ENCODE data around the gene KPTN.
A peak's percentile ranks its signal among the peaks of the same experiment; 100 is the strongest.

The KPTN gene

GRCh38 chr19:47432091-47432490, 51.9 kb downstream of the KPTN start:
- DNase-seq = no peak

- DNase-seq = peak; percentile 44
Observed at GRCh38 chr19:47430041-47430802, 53.8 kb downstream of the KPTN start.

- no peak for DNase-seq
Observed at GRCh38 chr19:47429140-47429793, 54.8 kb downstream of the KPTN start.

- peak; percentile 94 for DNase-seq
Observed at GRCh38 chr19:47428177-47428894, 55.7 kb downstream of the KPTN start.

- DNase-seq = peak; percentile 80
Observed at GRCh38 chr19:47427241-47428176, 56.5 kb downstream of the KPTN start.
